ENCODE measurements around the gene SWAP70. TPM values are rescaled to one million over a fixed set of nuclear protein-coding genes. Genes with fewer than 3 reads are reported as not detected.

The SWAP70 gene
- total and polyA plus RNA-seq, 2 of the 13 experiments (the other 11 are each of a cell fraction or from before 2014, with no cell fraction given), result 4.6 to 8.7 TPM

GRCh38 chr11:9691865-9692264 is 28.0 kb downstream of the SWAP70 start:
- in situ Hi-C loops (cut with HindIII; ENCODE audit: extremely low pct_ligation_motif_present, low pct_unique_long_range_greater_than_20kb) (loop anchor here (10.0 kb wide), 1 partner anchor 63 kb away; no protein-coding TSS in a partner anchor), intact Hi-C loops (cut with micrococcal nuclease; ENCODE audit: unreplicated experiment) (no loop called here)
- Histone ChIP-seq H3K27me3 (ENCODE audit: control insufficient read depth in 1 of 2, insufficient read depth in 2 of 2, low read length in 2 of 2) (no peaks in the 10 kb centered on the region), H4K20me1 (ENCODE audit: insufficient read depth, low read length) (no peaks in the 10 kb centered on the region; the same call in 1 of the 2 replicates), H3K4me2 (ENCODE audit: low read depth, low read length) (no peak overlapping the region), H3K36me3 (replicated peaks in 1 of 2; ENCODE audit: control insufficient read depth in 1 of 2, insufficient read depth in 2 of 2, low read length in 2 of 2) (peaks cover 0 to 8% of the 10 kb centered on the region in 2 experiments; a peak in 2 of 5 replicates), H3K79me2 (ENCODE audit: insufficient read depth, low read length) (no peaks in the 10 kb centered on the region), H3K4me3 (replicated peaks in 1 of 3; ENCODE audit: insufficient read depth in 1 of 3, low read depth in 2 of 3, low read length in 3 of 3) (no peak overlapping the region), H3K4me1 (ENCODE audit: insufficient read depth, low read length) (no peaks in the 10 kb centered on the region), H3K9me3 (ENCODE audit: low read length) (no peaks in the 10 kb centered on the region), H3K9ac (ENCODE audit: insufficient read depth, low read depth, low read length) (no peak overlapping the region), H2AFZ (ENCODE audit: low read length) (no peak overlapping the region), H3K27ac (ENCODE audit: extremely low read length, insufficient read depth, low read length) (no peak overlapping the region)
- no TSS peak for BruUV-seq (replicated peaks)
- TF ChIP-seq THRA (CRISPR knock-in tag; IDR thresholded peaks at IDR 0.05; ENCODE audit: borderline replicate concordance) (no peak), ZMAT3 (CRISPR knock-in tag; conservative IDR thresholded peaks at IDR 0.05) (no peak), NFIC (IDR thresholded peaks at IDR 0.05; ENCODE audit: low read length) (no peak), HOXA9 (CRISPR knock-in tag; IDR thresholded peaks at IDR 0.05; ENCODE audit: borderline replicate concordance) (no peak), KDM6A (CRISPR knock-in tag; IDR thresholded peaks at IDR 0.05; ENCODE audit: low read depth) (no peak), SPEN (CRISPR knock-in tag; IDR thresholded peaks at IDR 0.05; ENCODE audit: low read depth) (no peak), MAFK (conservative IDR thresholded peaks at IDR 0.05 in 1 of 2, IDR thresholded peaks at IDR 0.05 in 1 of 2; ENCODE audit: low read length in 2 of 2) (no peak), ZNF33B (CRISPR knock-in tag; IDR thresholded peaks at IDR 0.05) (no peak), SNAPC4 (CRISPR knock-in tag; IDR thresholded peaks at IDR 0.05) (no peak), ZNF180 (CRISPR knock-in tag; IDR thresholded peaks at IDR 0.05; ENCODE audit: borderline replicate concordance, low read depth) (no peak), ZNF773 (CRISPR knock-in tag; IDR thresholded peaks at IDR 0.05; ENCODE audit: borderline replicate concordance) (no peak)
- no peak for ATAC-seq
- ChIA-PET CTCF (ENCODE audit: low intra/inter-chr PET ratio, low total read pairs) (no interaction called here), POLR2A (no interaction called here)
- no peak for DNase-seq (ENCODE audit: low spot score)
- no peak for FAIRE-seq
